H1 (cell line): Measurements from ENCODE around the gene SBNO1.
"Not testable (repeated sequence)": the region's sequence is repeated elsewhere in the genome, so short reads cannot be mapped to it uniquely, and the experiment has no call there.

Experiments
- CEBPB ChIP-seq: IDR thresholded peaks from 2 replicates; pipeline ENCODE4 v1.6.1; 2012; ENCODE audit warnings: low read depth, low read length
- EZH2 ChIP-seq: fragments of 200-600 bp; sonication (generic); IDR thresholded peaks from 2 replicates; pipeline ENCODE4 v1.7.1; 2012; ENCODE audit warnings: low read depth, mild to moderate bottlenecking, moderate library complexity, low read length, inconsistent platforms; ENCODE audit not compliant: severe bottlenecking
- TF ChIP-seq, protein P1 (sequence below): IDR thresholded peaks from 2 replicates; pipeline ENCODE4 v1.6.1; 2012; ENCODE audit warnings: inconsistent platforms

DNA sequence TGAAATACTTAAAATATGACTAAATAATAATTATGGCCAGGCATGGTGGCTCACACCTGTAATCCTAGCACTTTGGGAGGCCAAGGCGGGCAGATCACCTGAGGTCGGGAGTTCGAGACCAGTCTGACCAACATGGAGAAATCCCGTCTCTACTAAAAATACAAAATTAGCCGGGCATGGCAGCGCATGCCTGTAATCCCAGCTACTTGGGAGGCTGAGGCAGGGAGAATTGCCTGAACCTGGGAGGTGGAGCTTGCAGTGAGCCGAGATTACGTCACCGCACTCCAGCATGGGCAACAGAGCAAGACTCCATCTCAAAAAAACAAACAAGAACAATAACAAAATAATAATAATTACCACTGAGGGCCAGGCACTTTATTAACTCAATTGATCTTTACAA is 20.9 kb upstream of the SBNO1 start:
- TF ChIP-seq, protein P1, sequence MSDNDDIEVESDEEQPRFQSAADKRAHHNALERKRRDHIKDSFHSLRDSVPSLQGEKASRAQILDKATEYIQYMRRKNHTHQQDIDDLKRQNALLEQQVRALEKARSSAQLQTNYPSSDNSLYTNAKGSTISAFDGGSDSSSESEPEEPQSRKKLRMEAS = not testable (repeated sequence)
- not testable (repeated sequence) for TF ChIP-seq CEBPB, EZH2
